ENCODE results near the gene HCFC1.

Gene HCFC1

GRCh38 chrX:153909024-153909979 is 62.3 kb downstream of the HCFC1 start:
- DNase-seq (ENCODE audit: low read depth in 2 of 2), result no peak
- TF ChIP-seq CTCF (IDR thresholded peaks at IDR 0.05; ENCODE audit: low read depth, low read length), result no peak
- H3K4me3 ChIP-seq (replicated peaks in 1 of 2; ENCODE audit: low read depth in 2 of 2, low read length in 2 of 2), result no peak overlapping the region

GRCh38 chrX:153908219-153908860 is 63.3 kb downstream of the HCFC1 start:
- no peak for TF ChIP-seq CTCF (IDR thresholded peaks at IDR 0.05; ENCODE audit: low read depth, low read length)
- H3K4me3 ChIP-seq (replicated peaks in 1 of 2; ENCODE audit: low read depth in 2 of 2, low read length in 2 of 2), result no peak overlapping the region
- no peak for DNase-seq (ENCODE audit: low read depth in 2 of 2)

GRCh38 chrX:153907456-153907855 is 64.2 kb downstream of the HCFC1 start:
- no peak for DNase-seq (ENCODE audit: low read depth in 2 of 2)
- no peak overlapping the region for H3K4me3 ChIP-seq (replicated peaks in 1 of 2; ENCODE audit: low read depth in 2 of 2, low read length in 2 of 2)

GRCh38 chrX:153906126-153906917 is 65.3 kb downstream of the HCFC1 start:
- no peak for DNase-seq (ENCODE audit: low read depth in 2 of 2)
- TF ChIP-seq CTCF (IDR thresholded peaks at IDR 0.05; ENCODE audit: low read depth, low read length), result no peak
- H3K4me3 ChIP-seq (replicated peaks in 1 of 2; ENCODE audit: low read depth in 2 of 2, low read length in 2 of 2), result no peak overlapping the region

More at GRCh38 chrX:153907456-153907855, 64.2 kb downstream of the HCFC1 start:
- no peak for TF ChIP-seq CTCF (IDR thresholded peaks at IDR 0.05; ENCODE audit: low read depth, low read length)

GRCh38 chrX:153905481-153906095 is 66.0 kb downstream of the HCFC1 start:
- H3K4me3 ChIP-seq (replicated peaks in 1 of 2; ENCODE audit: low read depth in 2 of 2, low read length in 2 of 2), result no peak overlapping the region
- no peak for TF ChIP-seq CTCF (IDR thresholded peaks at IDR 0.05; ENCODE audit: low read depth, low read length)
- DNase-seq (ENCODE audit: low read depth in 2 of 2), result no peak
